ENCODE results near the gene ACYP2.
"Not testable (repeated sequence)": the region's sequence is repeated elsewhere in the genome, so short reads cannot be mapped to it uniquely, and the experiment has no call there.

- TF ChIP-seq YY1 (IDR thresholded peaks at IDR 0.05; ENCODE audit: insufficient read depth, insufficient read length); SUZ12 (IDR thresholded peaks at IDR 0.05; ENCODE audit: extremely low read depth, insufficient read depth, insufficient read length); ZNF274 (IDR thresholded peaks at IDR 0.05; ENCODE audit: low read depth, low read length): not testable (repeated sequence)
Measured at GRCh38 chr2:54072483-54072882, 42.9 kb upstream of the ACYP2 start.

Data from NT2/D1 (cell line).